GM12891 (cell line): Measurements from ENCODE around the gene TSC22D1.

Experiments used
- PAX5 ChIP-seq: IDR thresholded peaks from 2 replicates; pipeline ENCODE4 v1.6.1; 2011; ENCODE audit warnings: low read length, moderate library complexity, mild to moderate bottlenecking; ENCODE audit not compliant: insufficient read depth, severe bottlenecking
- POLR2A ChIP-seq: IDR thresholded peaks from 2 replicates; pipeline ENCODE4 v1.6.1; 2011; ENCODE audit warnings: low read depth, low read length, control low read depth
- POLR2AphosphoS5 ChIP-seq: IDR thresholded peaks from 2 replicates; pipeline ENCODE4 v1.6.1; 2011; ENCODE audit warnings: low read depth, low read length, control low read depth
- POU2F2 ChIP-seq: IDR thresholded peaks from 2 replicates; pipeline ENCODE4 v1.6.1; 2011; ENCODE audit warnings: low read depth, mild to moderate bottlenecking, control low read depth, low read length, moderate library complexity
- SPI1 ChIP-seq: IDR thresholded peaks from 2 replicates; pipeline ENCODE4 v1.6.1; 2011; ENCODE audit warnings: low read depth, low read length, control low read depth
- TAF1 ChIP-seq: IDR thresholded peaks from 2 replicates; pipeline ENCODE4 v1.6.1; 2011; ENCODE audit warnings: low read depth, low read length, control low read depth

GRCh38 chr13:44557986-44558385, 18.1 kb downstream of the TSC22D1 start:
- TF ChIP-seq POLR2A: no peak
- no peak for TF ChIP-seq SPI1
- no peak for TF ChIP-seq POLR2AphosphoS5
- TF ChIP-seq TAF1: no peak
- TF ChIP-seq PAX5: no peak
- no peak for TF ChIP-seq POU2F2
